ACC112 (cell line): ENCODE results near the gene MAN2A2.
A peak's percentile ranks its signal among the peaks of the same experiment; 100 is the strongest.

ENCODE experiments used
- H2AFZ ChIP-seq: fragments of 200-600 bp; sonication (generic); one replicate; pipeline ENCODE4 v1.6.0; 2017; ENCODE audit warnings: antibody characterized with exemption, low read length; ENCODE audit not compliant: unreplicated experiment
- H3K27ac ChIP-seq: fragments of 200-600 bp; sonication (generic); 2 replicates; pipeline ENCODE4 v1.5.1; 2014; ENCODE audit warnings: low read depth, mild to moderate bottlenecking, antibody characterized with exemption, low read length, moderate library complexity
- H3K27me3 ChIP-seq: fragments of 200-600 bp; sonication (generic); 2 replicates; pipeline ENCODE4 v1.6.1; 2014; ENCODE audit warnings: mild to moderate bottlenecking, antibody characterized with exemption, low read length, moderate library complexity, mixed read lengths; ENCODE audit not compliant: insufficient read depth
- H3K36me3 ChIP-seq: fragments of 200-600 bp; sonication (generic); 2 replicates; pipeline ENCODE4 v1.6.1; 2016; ENCODE audit warnings: mild to moderate bottlenecking, antibody characterized with exemption, low read length, moderate library complexity, mixed read lengths; ENCODE audit not compliant: insufficient read depth
- H3K4me1 ChIP-seq: fragments of 200-600 bp; sonication (generic); one replicate; pipeline ENCODE4 v1.6.1; 2016; ENCODE audit warnings: low read length, mixed read lengths; ENCODE audit not compliant: insufficient read depth, unreplicated experiment, control insufficient read depth
- H3K4me3 ChIP-seq: fragments of 200-600 bp; sonication (generic); 2 replicates; pipeline ENCODE4 v1.5.1; 2014; ENCODE audit warnings: mild to moderate bottlenecking, low read depth, low read length
- H3K79me2 ChIP-seq: fragments of 200-600 bp; sonication (generic); one replicate; pipeline ENCODE4 v1.6.0; 2016; ENCODE audit warnings: low read length; ENCODE audit not compliant: control insufficient read depth, unreplicated experiment, insufficient read depth

Gene MAN2A2

DNA sequence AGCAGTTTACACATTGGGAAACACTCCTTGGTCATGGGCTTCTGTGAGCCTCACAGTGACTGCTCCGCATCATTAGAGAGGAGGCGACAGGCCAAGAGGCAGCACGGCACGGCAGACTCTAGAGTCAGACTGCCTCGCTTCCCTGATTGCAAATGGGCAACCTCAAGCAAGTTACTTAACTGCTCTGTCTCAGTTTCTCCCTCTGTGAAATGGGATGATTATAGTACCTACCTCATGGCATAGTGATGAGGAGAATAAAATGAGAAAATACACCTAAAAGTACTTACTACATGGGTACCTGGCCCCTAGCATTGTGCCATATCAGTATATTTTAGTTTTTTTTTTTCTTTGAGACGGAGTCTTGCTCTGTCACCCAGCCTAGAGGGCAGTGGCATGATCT is 47.6 kb downstream of the MAN2A2 start:
- Histone ChIP-seq H3K36me3 (peaks cover 33% of the 10 kb centered on the region; the same call in 1 of the 2 replicates), H2AFZ (no peak overlapping the region), H3K27ac (no peak overlapping the region), H3K4me3 (no peak overlapping the region), H3K79me2 (peaks cover under 1% of the 10 kb centered on the region), H3K27me3 (no peaks in the 10 kb centered on the region), H3K4me1 (peaks cover 8% of the 10 kb centered on the region)

DNA sequence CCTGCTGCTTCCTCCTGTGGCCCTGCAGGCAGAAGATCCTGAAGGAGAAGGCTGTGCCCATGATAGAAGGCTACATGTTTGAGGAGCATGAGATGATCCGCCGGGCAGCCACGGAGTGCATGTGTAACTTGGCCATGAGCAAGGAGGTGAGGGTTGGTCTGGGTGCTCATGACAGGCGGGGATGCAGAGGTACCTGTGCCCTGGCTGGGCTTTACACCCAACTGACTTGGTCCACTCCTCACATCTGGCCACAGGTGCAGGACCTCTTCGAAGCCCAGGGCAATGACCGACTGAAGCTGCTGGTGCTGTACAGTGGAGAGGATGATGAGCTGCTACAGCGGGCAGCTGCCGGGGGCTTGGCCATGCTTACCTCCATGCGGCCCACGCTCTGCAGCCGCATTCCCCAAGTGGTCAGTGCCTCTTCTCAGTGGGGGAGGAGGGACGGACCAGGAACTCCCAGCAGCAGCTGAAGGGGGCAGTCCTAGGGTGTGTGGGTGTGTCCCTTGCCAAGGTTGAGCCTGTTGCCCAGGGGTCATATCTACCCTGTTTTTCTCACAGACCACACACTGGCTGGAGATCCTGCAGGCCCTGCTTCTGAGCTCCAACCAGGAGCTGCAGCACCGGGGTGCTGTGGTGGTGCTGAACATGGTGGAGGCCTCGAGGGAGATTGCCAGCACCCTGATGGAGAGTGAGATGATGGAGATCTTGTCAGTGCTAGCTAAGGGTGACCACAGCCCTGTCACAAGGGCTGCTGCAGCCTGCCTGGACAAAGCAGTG is 50.0 kb downstream of the MAN2A2 start:
- Histone ChIP-seq H3K27ac (no peak overlapping the region), H3K27me3 (no peaks in the 10 kb centered on the region), H3K79me2 (peaks cover 12% of the 10 kb centered on the region), H3K4me1 (peaks cover 23% of the 10 kb centered on the region), H2AFZ (no peak overlapping the region), H3K36me3 (peaks cover 18% of the 10 kb centered on the region; the same call in 1 of the 2 replicates), H3K4me3 (no peak overlapping the region)

DNA sequence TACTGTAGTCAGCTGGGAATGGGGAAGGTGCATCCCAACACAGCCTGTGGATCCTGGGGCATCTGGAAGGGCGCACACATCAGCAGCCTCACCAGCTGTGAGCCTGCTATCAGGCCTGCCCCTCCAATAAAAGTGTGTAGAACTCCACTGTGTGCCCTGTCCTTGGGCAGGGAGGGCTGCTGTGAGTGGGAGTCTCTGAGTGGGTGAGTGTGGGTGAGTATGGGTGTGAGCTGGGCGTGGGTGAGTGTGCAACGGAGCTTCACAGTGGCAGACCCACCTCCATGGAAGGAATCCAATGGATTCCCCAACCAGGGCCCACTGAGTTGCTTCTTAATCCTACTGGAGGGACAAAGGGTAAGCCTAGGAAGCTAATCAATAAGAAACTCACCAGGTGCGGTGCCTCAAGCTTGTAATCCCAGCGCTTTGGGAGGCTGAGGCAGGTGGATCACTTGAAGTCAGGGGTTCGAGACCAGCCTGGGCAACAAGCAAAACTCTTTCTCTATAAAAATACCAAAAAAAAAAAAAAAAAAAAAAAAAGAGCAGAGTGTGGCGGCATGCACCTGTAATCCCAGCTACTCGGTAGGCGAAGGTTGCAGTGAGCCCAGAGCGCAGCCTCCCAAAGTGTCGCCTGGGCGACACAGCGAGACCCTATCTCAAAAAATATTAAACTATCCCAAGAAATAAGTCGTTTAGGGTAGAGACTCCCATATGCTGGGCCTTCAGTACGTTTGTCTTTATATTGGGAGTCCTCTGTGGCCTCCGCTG is 51.0 kb downstream of the MAN2A2 start:
- peak overlapping the region; percentile 91; the same call in 1 of the 2 replicates for H3K27ac ChIP-seq
- peak overlapping the region; percentile 87; the same call in 1 of the 2 replicates for H3K4me3 ChIP-seq
- peaks cover 17% of the 10 kb centered on the region; the same call in 1 of the 2 replicates for H3K36me3 ChIP-seq

DNA sequence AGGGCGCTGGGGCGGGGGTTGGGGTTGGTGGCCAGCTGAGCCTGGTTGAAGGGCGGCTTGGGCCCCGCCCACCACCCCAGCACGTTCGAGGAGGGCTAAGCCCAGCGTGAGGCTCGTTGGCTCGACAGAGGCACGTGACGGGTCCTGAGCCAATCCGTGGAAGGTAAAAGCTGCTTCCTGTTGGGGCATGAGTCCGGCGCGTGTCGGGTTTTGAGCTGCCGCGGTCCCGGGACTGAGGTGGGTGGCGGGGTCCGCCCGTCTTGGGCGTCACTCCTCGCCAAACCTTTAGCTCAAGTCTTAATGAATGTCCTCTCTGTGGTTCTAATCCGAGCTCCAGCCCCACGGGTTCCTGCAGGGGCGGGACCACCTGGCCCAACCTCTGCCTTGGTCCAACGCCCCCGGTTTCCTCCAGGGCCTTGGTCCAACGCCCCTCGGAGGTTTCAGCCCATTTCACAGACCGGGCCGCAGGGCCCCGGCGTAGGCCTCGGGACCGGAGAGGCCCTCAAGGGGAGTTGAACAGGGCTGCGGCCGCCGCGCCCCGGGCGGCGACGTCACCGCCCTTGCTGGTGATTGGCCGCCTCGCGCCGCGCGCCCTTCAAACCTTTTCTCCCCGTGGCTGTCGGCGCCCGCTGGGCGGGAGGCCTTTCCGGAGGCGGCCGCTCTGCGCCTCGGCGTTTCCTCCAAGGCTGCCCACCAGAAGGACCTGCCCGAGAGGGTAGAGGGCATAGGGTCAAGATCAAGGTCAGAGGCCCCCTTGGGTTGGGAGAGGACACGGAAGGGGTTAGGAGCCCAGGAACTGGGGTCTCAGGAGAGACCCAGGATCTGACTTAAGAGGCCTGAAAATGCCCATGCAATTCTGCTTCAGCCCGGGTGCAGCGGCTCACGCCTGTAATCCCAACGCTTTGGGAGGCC is 51.9 kb downstream of the MAN2A2 start, which contains the start of gene RCCD1:
TSS of gene RCCD1 (plus strand) at position 173 of the 912 bp plus-strand sequence. CDS start 1,851 bp downstream, outside the sequence.
- Histone ChIP-seq H3K27me3 (no peaks in the 10 kb centered on the region), H3K27ac (peak within 1 kb of the TSS; percentile 91), H3K4me3 (peak within 1 kb of the TSS; percentile 87), H2AFZ (peak within 1 kb of the TSS; percentile 70), H3K36me3 (peaks cover 14% of the 10 kb centered on the region; the same call in 1 of the 2 replicates), H3K79me2 (peaks cover 13% of the 10 kb centered on the region), H3K4me1 (peaks cover 17% of the 10 kb centered on the region)

More for the DNA sequence above, 51.0 kb downstream of the MAN2A2 start:
- no peak overlapping the region for H2AFZ ChIP-seq
- H3K79me2 ChIP-seq = peaks cover 13% of the 10 kb centered on the region
- peaks cover 24% of the 10 kb centered on the region for H3K4me1 ChIP-seq
- no peaks in the 10 kb centered on the region for H3K27me3 ChIP-seq

DNA sequence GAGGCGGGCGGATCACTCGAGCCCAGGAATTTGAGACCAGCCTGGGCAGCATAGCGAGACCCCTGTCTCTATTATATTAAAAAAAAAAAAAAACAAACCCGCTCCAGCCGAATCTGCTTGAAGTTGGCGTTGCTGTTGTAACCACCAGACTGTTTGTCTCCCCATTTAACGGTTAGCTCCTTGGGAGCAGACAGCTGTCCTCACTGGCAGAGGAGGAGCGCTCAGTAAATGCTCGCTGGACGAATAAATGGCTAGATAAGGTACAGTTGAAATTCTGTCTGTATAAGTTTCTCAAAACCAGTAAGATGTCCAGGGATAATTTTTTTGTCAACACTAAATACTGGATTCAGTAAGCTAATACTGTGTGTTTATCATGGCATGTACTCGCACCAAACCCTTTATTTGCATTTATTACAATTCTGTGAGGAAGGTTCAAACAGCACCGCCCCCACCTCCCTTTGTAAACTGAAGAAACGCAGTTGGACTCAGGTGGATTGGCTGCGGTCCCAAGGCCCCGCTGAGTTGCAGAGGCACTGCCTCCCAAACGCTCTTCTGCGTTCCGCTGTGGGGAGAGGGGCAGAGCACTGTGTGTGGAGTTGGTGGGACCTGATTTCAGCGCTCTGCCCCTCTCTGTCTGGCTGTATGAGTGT is 52.6 kb downstream of the MAN2A2 start:
- Histone ChIP-seq H3K27ac (peak overlapping the region; percentile 91), H3K4me1 (peaks cover 16% of the 10 kb centered on the region), H3K79me2 (peaks cover 13% of the 10 kb centered on the region), H3K36me3 (peaks cover 18% of the 10 kb centered on the region; the same call in 1 of the 2 replicates), H3K4me3 (peak overlapping the region; percentile 87), H2AFZ (peak overlapping the region; percentile 70), H3K27me3 (no peaks in the 10 kb centered on the region)

DNA sequence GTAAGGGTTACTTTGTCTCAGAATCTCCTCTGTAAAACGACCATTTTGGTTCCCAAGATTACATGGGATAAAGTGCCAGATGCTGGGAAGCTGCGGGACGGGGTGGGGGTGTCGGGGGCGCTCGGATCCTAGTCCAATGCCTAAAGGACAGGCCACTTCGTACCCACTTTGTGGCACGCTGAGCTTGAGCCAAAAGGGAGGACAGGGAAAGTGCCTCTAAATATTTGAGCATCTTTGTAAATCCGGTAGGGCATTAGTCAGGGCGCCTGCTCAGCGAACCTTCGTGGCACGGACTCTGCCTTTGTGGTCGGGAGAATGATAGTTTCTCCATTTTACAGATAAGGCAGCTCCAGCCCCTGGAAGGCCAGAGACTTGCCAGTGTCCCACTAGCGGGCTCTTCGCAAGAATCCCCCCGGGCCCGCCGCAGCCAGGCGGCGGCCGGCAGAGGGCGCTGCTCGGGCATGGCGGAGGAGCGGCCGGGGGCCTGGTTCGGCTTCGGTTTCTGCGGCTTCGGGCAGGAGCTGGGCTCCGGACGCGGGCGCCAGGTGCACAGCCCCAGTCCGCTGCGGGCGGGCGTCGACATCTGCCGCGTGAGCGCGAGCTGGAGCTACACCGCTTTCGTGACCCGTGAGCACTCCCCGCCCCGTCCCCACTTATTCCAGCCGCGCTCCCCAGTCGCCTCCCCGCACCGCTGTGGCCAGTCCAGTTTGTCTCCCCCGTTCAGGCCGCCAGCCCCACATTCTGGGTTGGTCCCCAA is 53.4 kb downstream of the MAN2A2 start:
- Histone ChIP-seq H3K79me2 (peaks cover 13% of the 10 kb centered on the region), H2AFZ (peak overlapping the region; percentile 37), H3K4me3 (peak overlapping the region; percentile 87), H3K36me3 (peaks cover 13% of the 10 kb centered on the region; the same call in 1 of the 2 replicates), H3K27me3 (no peaks in the 10 kb centered on the region), H3K4me1 (peaks cover 16% of the 10 kb centered on the region), H3K27ac (peak overlapping the region; percentile 91; the same call in 1 of the 2 replicates)

DNA sequence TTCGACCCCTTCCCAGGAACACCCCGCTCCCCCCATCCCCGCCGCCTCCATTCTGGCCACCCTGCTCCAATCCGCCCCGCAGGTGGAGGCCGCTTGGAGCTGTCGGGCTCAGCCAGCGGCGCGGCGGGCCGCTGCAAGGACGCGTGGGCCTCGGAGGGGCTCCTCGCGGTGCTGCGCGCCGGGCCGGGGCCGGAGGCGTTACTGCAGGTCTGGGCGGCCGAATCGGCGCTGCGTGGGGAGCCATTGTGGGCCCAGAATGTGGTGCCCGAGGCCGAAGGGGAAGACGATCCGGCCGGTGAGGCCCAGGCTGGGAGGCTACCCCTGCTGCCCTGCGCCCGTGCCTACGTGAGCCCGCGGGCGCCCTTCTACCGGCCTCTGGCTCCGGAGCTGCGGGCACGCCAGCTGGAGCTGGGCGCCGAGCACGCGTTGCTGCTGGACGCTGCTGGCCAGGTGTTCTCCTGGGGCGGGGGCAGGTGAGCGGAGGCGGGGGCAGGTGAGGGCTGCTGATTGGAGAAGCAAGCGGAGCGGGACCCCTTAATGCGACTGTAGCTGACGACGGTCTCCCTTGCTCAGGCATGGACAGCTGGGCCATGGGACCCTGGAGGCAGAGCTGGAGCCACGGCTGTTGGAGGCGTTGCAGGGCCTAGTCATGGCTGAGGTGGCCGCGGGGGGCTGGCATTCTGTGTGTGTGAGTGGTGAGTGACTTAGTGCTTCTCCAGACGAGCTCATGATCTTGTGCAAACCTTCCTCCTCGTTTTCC is 54.1 kb downstream of the MAN2A2 start:
- Histone ChIP-seq H3K4me3 (peak overlapping the region; percentile 87), H3K4me1 (peaks cover 16% of the 10 kb centered on the region), H2AFZ (peak overlapping the region; percentile 37), H3K27ac (no peak overlapping the region), H3K79me2 (peaks cover 13% of the 10 kb centered on the region), H3K27me3 (no peaks in the 10 kb centered on the region), H3K36me3 (peaks cover 7% of the 10 kb centered on the region; the same call in 1 of the 2 replicates)

DNA sequence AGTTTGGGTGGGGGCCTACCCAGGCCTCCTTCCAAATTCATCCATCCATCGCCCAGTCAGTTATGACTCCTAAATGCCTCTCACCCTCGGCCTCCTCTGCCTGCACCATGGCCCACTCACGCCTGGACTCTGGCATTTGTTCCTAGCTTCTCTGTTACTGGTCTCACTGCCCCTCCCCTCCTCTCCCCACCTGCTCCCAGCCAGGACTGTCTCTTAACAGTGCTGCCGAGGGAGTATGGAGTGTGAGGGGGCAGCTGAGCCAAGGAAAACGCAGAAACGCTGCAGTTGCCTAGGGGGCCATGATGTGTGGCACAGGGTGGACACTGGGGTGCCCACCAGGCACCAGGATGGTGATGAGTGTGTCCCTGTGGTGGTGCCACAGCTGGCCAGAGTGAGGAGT is 54.7 kb downstream of the MAN2A2 start:
- no peak overlapping the region for H3K27ac ChIP-seq
- no peaks in the 10 kb centered on the region for H3K27me3 ChIP-seq
- peaks cover 13% of the 10 kb centered on the region for H3K79me2 ChIP-seq
- peaks cover 16% of the 10 kb centered on the region for H3K4me1 ChIP-seq
- H2AFZ ChIP-seq = no peak overlapping the region
- H3K36me3 ChIP-seq = peaks cover 11% of the 10 kb centered on the region; the same call in 1 of the 2 replicates
- peak overlapping the region; percentile 87 for H3K4me3 ChIP-seq
